ENCODE results near the gene FERMT1.
"Not testable (repeated sequence)": the region's sequence is repeated elsewhere in the genome, so short reads cannot be mapped to it uniquely, and the experiment has no call there.

Gene FERMT1

GRCh38 chr20:6066582-6066981, 56.2 kb downstream of the FERMT1 start:
- no peak for DNase-seq

- DNase-seq = no peak
These were observed 61.3 kb downstream of the FERMT1 start for GRCh38 chr20:6061544-6061943.

DNA sequence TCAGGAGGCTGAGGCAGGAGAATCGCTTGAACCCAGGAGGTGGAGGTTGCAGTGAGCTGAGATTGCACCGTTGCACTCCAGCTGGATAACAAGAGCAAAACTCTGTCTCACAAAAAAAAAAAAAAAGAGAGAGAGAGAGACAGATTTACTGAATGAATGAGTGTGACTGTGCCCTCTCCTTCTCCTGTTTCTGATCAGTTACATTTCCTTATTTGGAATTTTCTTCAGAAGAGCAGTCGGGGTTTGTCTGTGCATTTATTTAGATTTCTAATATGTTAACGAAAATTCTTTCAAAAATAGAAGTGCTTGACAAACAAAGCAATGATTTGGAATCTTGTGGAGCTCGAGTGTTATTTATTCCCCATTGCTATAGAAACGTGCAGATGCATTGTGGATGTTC, 62.6 kb downstream of the FERMT1 start:
- no peak for DNase-seq

DNA sequence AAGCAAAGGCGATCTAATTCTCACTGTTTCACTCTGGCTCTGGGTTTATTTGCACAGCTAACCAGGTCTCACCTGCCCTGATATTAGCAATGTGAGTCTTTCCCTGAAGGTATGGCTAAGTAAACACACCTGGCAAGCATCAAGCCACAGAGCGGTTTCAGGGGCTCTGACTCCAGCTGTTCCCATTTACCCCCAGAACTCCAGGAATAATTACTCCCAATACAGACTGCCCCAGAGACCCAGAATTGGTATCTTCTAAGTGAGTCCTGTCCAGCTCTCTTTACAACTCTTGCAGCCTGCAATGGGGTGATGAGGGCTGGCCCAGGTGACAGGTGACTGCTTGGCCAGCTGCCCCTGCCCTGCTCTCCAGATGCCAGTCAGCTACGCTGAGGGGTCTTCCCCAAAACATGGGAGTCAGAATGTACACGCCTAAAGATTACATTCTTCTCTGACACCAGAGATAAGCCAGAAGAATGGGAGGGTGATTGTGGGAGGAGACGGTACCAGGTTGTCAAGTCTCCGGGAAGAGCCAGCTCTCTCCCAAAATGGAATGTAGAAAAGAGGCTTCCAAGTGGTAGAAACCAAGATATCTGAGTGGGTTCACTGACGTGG, 64.0 kb downstream of the FERMT1 start:
- DNase-seq = no peak

DNA sequence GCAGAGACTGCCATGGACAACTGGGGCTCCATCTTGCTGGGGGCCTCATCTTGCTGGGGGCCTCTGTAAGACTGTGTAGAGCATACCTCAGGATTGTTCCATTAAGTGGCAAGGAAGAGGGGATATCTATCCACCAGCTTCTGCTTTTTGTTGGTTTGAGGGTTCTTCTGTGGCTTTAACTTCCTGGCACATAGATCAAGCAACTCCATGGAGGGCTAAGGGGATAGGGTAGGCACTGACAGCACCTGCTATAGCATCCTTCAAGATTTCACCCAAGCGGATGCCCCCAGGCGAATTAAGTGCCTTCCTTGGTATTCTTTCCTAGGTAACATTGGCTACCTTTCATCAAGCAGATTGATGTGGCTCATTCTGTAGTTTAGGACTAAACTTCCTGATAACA, 65.1 kb downstream of the FERMT1 start:
- no peak for DNase-seq

DNA sequence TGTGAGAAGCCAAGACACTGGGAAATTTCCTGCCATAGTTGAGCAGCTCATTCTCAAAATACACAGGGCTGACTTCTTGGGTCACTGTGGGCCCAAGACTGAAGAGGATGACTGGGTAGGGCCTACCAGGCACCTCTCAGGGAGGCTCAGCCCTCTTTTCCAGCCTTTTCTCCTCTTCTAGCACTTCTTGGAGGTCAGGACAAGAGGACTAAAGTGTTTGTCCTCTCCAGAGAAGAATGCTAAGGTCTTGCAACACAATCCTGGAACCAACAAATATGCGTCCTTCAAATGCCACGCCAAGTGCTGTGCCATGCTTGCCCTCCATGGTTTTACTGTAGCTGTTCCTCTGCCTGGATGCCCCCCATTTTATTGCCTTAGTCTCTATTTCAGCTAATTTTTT, 65.7 kb downstream of the FERMT1 start:
- no peak for DNase-seq

GRCh38 chr20:6055981-6056569, 66.8 kb downstream of the FERMT1 start:
- no peak for DNase-seq

DNA sequence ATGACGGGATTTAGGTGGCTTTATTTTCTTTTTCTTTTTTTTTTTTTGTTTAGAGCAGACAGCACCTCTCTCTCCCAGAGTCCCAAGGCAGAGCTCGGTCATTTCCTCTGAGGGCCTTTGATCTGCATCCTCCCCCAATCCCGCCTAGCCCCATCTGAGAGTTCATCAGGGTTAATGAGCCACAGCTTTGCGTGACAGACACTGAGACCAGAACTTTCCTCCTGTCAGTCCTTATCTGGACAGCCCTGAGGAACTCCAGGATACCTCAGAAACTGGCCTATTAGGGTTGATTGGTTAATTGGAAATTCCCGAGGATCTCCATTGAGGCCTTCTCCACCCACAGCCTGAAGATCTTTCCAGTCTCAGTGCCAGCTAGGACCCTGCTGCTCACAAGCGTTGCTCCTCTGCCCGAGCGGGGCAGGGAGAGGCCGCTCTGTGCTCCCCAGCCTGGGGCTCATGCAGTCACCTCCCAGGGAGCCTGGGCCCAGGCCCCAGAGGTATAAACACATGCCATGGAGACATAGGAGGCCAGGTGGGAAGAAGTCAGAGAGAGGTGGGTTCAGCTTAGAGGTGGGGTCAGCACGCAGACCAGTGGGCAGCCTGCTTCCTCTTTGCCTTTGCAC, 67.6 kb downstream of the FERMT1 start:
- DNase-seq = no peak

- DNase-seq = not testable (repeated sequence)
These were observed 68.2 kb downstream of the FERMT1 start for GRCh38 chr20:6054689-6055051.

DNA sequence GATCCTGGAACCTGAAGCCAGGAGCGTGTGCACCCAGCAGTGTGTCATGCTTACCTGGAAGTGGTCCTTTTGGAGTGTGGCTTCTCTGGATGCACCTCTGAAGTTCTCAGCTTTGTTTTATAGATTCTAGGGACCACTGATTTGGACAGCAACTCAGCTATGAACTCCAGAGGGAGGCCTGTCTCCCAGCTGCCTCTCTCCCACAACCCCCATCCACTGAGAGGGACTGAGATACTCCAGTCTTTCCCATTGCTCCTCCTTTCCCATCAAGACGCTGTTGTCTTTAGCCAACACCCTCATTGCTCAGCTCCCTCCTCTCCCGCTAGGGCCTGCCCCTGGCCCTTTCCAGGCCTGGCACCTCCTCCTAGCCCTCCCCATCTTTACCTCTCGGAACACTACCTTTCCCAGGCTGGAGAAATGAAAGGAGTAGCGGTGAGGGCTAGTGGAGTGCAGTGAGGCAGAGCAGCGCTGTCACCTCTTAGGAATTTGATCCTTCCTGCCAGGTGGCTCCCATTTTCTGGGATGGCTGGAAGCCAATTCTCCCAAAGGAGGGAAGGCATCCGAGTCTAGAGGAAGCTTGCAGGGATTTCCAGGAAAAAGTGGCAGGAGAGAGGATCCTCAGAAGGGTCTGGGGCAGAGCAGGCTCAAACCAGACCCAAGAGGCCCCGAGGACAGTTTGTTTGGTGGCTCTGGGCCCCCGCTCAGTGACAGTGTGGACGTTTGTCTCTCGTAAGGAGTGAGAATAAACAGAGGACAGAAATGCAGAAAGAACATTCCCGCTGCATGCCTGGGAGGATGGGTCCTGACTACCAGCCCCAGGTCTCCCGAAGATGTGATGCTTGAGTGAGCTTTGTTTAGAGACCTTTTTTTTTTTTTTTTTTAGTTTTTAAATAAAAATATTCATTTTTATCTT, 68.8 kb downstream of the FERMT1 start, which contains the start of gene LRRN4:
TSS of gene LRRN4 (minus strand) at position 285 of the 913 bp plus-strand sequence. CDS start 1,261 bp downstream, outside the sequence.
- DNase-seq = no peak

DNA sequence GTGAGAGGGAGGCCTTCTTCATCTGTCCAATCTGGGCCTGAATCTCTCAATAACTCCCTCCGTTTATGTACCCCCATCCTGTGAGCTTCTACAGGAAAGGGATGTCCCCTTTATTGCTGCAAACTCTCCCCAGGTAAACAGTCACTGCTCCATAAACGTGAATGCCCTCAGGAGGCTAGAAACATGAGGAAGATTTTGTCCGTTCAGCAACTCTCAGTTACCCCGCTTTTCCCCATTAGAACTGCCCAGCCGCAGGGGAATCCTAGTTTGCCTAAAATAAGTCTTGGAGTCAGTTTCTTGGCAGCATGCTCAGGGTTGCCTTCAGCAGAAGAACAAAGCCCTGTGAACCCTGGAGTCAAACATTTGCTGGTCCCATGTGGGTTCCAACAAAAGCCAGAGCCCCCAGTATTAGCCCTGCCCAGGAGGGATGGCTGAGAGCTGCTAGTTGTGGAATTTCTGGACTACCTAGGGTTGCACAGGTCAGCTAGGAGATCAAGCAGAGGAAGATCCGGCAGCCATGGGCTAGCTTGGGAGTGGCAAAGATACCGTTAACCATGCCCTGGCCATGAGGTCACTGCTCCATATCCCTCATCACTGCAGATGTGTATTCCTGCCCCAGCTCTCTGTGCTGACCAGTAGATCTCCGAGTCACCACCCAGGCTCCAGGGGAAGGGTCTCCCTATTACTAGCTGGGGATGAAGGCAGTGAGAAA, 69.6 kb downstream of the FERMT1 start:
- DNase-seq = no peak

GRCh38 chr20:6051505-6051904, 71.3 kb downstream of the FERMT1 start:
- no peak for DNase-seq

GRCh38 chr20:6048391-6048790, 74.4 kb downstream of the FERMT1 start:
- no peak for DNase-seq

DNA sequence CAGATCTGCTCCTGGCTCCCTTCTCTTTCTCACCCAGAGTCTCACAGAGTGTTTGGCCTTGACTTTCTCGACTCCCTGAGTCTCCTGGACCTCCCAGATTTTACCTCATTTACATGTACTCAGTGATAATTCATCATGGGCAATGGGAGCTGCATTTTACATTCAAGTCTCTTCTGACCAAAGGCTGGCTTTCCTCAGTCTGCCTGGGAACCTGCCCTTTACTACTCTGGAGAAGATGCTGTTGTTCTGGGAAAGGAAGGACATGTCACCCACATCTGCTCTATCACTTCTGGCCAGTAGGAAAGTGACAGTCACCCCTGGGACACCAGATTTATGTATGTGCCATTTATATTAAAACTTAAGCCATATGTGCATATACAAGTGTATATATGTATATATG, 76.4 kb downstream of the FERMT1 start:
- no peak for DNase-seq

- no peak for DNase-seq
These were observed 77.3 kb downstream of the FERMT1 start for GRCh38 chr20:6045566-6045965.

GRCh38 chr20:6044115-6044514, 78.7 kb downstream of the FERMT1 start:
- no peak for DNase-seq

- no peak for DNase-seq
These were observed 81.0 kb downstream of the FERMT1 start for GRCh38 chr20:6041808-6042265.

- no peak for DNase-seq
These were observed 81.6 kb downstream of the FERMT1 start for GRCh38 chr20:6040958-6041807.

GRCh38 chr20:6040540-6040939, 82.3 kb downstream of the FERMT1 start:
- DNase-seq = no peak

- no peak for DNase-seq
These were observed 83.1 kb downstream of the FERMT1 start for GRCh38 chr20:6039766-6040165.

- DNase-seq = no peak
These were observed 84.6 kb downstream of the FERMT1 start for GRCh38 chr20:6038256-6038655.

DNA sequence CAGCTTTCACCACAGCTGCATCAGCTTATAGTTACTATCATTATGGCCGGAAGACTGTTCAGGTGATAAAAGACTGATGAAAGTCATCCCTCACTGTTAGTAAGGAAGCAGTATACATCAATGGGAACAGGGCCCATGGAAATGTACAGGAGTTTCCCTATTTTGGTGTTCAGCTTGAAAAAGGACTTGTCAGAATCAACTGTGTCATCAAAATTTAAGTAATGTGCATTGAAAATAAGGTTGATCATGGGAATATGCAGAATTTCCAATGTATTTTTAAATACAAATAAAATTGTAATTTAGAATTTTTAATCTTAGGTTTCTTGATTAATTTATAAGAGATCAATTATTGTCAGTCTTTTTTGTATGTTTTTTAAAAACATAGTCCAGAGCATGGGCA, 85.7 kb downstream of the FERMT1 start:
- DNase-seq = no peak

Data from bone marrow (tissue), 2 donors.